GM21528 (cell line): ENCODE measurements around the gene SLC23A1.

ENCODE experiments used
- ATAC-seq: cut with Tn5 transposase; IDR thresholded peaks from one replicate; pipeline ENCODE4 v1.9.1; 2021; ENCODE audit warnings: mild to moderate bottlenecking, moderate library complexity; ENCODE audit not compliant: unreplicated experiment, low FRiP score

The SLC23A1 gene

GRCh38 chr5:139408191-139408590 lies 25.1 kb upstream of the SLC23A1 start:
- ATAC-seq, result no peak

- ATAC-seq, result no peak
Measured at GRCh38 chr5:139407517-139407916, 24.4 kb upstream of the SLC23A1 start.

GRCh38 chr5:139406963-139407362 lies 23.9 kb upstream of the SLC23A1 start:
- ATAC-seq, result no peak

GRCh38 chr5:139404484-139404840 lies 21.4 kb upstream of the SLC23A1 start:
- ATAC-seq, result no peak

GRCh38 chr5:139403787-139404483 lies 20.8 kb upstream of the SLC23A1 start, which contains the start of gene SPATA24:
Gene SPATA24, minus strand, starts transcription at chr5:139404089. Its CDS starts 29 bp downstream, at chr5:139404060.
- ATAC-seq, result peak; percentile 84

- peak; percentile 0 for ATAC-seq
Measured at GRCh38 chr5:139403418-139403786, 20.3 kb upstream of the SLC23A1 start.

GRCh38 chr5:139402561-139403158 lies 19.6 kb upstream of the SLC23A1 start:
- ATAC-seq, result no peak

GRCh38 chr5:139401546-139401945 lies 18.4 kb upstream of the SLC23A1 start:
- ATAC-seq, result no peak

GRCh38 chr5:139399501-139400121 lies 16.5 kb upstream of the SLC23A1 start:
- ATAC-seq, result no peak

- no peak for ATAC-seq
Measured at GRCh38 chr5:139397921-139398320, 14.8 kb upstream of the SLC23A1 start.

GRCh38 chr5:139396691-139397090 lies 13.6 kb upstream of the SLC23A1 start:
- ATAC-seq, result no peak

- no peak for ATAC-seq
Measured at GRCh38 chr5:139395844-139396640, 12.9 kb upstream of the SLC23A1 start.

GRCh38 chr5:139394654-139395566 lies 11.8 kb upstream of the SLC23A1 start, which contains the start of gene PROB1:
Gene PROB1, minus strand, starts transcription at chr5:139395104. Its CDS starts 23 bp downstream, at chr5:139395081.
- no peak for ATAC-seq

GRCh38 chr5:139394123-139394653 lies 11.1 kb upstream of the SLC23A1 start:
- ATAC-seq, result no peak

GRCh38 chr5:139393497-139394122 lies 10.5 kb upstream of the SLC23A1 start:
- no peak for ATAC-seq

GRCh38 chr5:139392678-139393496 lies 9.8 kb upstream of the SLC23A1 start:
- peak; percentile 40 for ATAC-seq

GRCh38 chr5:139392324-139392677 lies 9.2 kb upstream of the SLC23A1 start:
- peak; percentile 4 for ATAC-seq

GRCh38 chr5:139391570-139392323 lies 8.7 kb upstream of the SLC23A1 start:
- ATAC-seq, result peak; percentile 2
